Omental fat pad (tissue), 4 donors: ENCODE results near the gene THEMIS. TPM values are rescaled to one million over a fixed set of nuclear protein-coding genes. Genes with fewer than 3 reads are reported as not detected.
"Not testable (repeated sequence)": the region's sequence is repeated elsewhere in the genome, so short reads cannot be mapped to it uniquely, and the experiment has no call there.

Source experiments
- ATAC-seq: fragments of 150-250 bp; one replicate; pipeline ENCODE4 v1.9.1; 2016; ENCODE audit warnings: mild to moderate bottlenecking, moderate library complexity; ENCODE audit not compliant: low FRiP score
- DNase-seq: peaks from one replicate; pipeline ENCODE4 v3.0.0-alpha.2; 2019; ENCODE audit warnings: low spot score
- CTCF ChIP-seq, 3 donors: fragments of 450-650 bp; IDR thresholded peaks; one replicate each; pipeline ENCODE4 v1.5.1; 2016 to 2017; ENCODE audit warnings: antibody characterized with exemption in 3 of 3, mild to moderate bottlenecking in 3 of 3, moderate library complexity in 2 of 3
- small RNA-seq: library from RNA; depleted of rRNA; stranded (forward); fragments of <200 nt; gene quantifications from one replicate; pipeline ENCODE3, GENCODE V24; 2016
- total RNA-seq, 4 donors: library from RNA; depleted of rRNA; stranded (reverse); fragments of >200 nt; gene quantifications; one replicate each; pipeline ENCODE4 v1.1.0, GENCODE V29; 2016

Gene THEMIS
- total RNA-seq, 4 donors from 2014 or later = 0.56 to 1.7 (median 1.4) TPM

GRCh38 chr6:127690588-127690987, 210.3 kb downstream of the THEMIS start:
- no peak for ATAC-seq
- no peak for TF ChIP-seq CTCF (IDR thresholded peaks at IDR 0.05)
- no peak for DNase-seq

GRCh38 chr6:127690092-127690491, 210.8 kb downstream of the THEMIS start:
- DNase-seq (no peak), ATAC-seq (no peak)
- TF ChIP-seq CTCF (IDR thresholded peaks at IDR 0.05) = no peak

GRCh38 chr6:127687490-127687889, 213.4 kb downstream of the THEMIS start:
- not testable (repeated sequence) for ATAC-seq, DNase-seq

GRCh38 chr6:127686084-127686483, 214.8 kb downstream of the THEMIS start:
- DNase-seq (no peak), ATAC-seq (no peak)
- no peak for TF ChIP-seq CTCF (IDR thresholded peaks at IDR 0.05)

- no peak for ATAC-seq
- no peak for DNase-seq
- TF ChIP-seq CTCF (IDR thresholded peaks at IDR 0.05) = no peak
Measured at GRCh38 chr6:127684501-127684900, 216.4 kb downstream of the THEMIS start.

Small RNAs within 50 kb of the gene (small RNA-seq; reads per million reads assigned to genes)
- not detected for gene MRPS17P5
